NB4 (cell line): ENCODE data around the gene FRMD1.

ENCODE experiments used
- POLR2A ChIP-seq: IDR thresholded peaks from 2 replicates; pipeline ENCODE4 v1.6.1; 2011; ENCODE audit warnings: mild to moderate bottlenecking; ENCODE audit not compliant: insufficient read length; ENCODE audit errors: extremely low read depth
- TF ChIP-seq, protein P1 (sequence below): IDR thresholded peaks from one replicate; pipeline ENCODE4 v1.5.1; 2012; ENCODE audit warnings: low read depth, low read length

DNA sequence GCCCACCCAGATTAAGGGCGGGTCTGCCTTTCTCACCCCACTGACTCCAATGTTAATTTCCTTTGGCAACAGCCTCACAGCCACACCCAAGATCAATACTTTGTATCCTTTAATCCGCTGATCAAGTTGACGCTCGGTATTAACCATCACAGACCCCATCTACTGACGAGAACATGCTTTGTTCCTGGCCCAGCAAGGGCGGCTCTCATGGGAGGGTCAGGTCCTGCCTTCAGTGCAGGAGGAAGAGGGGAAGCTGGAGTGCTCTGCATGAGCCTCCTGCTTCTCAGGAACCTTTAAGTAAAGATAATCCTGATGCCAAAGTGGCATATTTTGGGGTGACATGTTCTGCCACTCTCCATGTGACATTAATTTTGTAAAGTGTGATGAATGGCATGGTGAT is 73.2 kb downstream of the FRMD1 start:
- TF ChIP-seq, protein P1, sequence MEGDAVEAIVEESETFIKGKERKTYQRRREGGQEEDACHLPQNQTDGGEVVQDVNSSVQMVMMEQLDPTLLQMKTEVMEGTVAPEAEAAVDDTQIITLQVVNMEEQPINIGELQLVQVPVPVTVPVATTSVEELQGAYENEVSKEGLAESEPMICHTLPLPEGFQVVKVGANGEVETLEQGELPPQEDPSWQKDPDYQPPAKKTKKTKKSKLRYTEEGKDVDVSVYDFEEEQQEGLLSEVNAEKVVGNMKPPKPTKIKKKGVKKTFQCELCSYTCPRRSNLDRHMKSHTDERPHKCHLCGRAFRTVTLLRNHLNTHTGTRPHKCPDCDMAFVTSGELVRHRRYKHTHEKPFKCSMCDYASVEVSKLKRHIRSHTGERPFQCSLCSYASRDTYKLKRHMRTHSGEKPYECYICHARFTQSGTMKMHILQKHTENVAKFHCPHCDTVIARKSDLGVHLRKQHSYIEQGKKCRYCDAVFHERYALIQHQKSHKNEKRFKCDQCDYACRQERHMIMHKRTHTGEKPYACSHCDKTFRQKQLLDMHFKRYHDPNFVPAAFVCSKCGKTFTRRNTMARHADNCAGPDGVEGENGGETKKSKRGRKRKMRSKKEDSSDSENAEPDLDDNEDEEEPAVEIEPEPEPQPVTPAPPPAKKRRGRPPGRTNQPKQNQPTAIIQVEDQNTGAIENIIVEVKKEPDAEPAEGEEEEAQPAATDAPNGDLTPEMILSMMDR = no peak
- TF ChIP-seq POLR2A = no peak
